ENCODE measurements around the gene NEDD8.

- TF ChIP-seq, protein P1, sequence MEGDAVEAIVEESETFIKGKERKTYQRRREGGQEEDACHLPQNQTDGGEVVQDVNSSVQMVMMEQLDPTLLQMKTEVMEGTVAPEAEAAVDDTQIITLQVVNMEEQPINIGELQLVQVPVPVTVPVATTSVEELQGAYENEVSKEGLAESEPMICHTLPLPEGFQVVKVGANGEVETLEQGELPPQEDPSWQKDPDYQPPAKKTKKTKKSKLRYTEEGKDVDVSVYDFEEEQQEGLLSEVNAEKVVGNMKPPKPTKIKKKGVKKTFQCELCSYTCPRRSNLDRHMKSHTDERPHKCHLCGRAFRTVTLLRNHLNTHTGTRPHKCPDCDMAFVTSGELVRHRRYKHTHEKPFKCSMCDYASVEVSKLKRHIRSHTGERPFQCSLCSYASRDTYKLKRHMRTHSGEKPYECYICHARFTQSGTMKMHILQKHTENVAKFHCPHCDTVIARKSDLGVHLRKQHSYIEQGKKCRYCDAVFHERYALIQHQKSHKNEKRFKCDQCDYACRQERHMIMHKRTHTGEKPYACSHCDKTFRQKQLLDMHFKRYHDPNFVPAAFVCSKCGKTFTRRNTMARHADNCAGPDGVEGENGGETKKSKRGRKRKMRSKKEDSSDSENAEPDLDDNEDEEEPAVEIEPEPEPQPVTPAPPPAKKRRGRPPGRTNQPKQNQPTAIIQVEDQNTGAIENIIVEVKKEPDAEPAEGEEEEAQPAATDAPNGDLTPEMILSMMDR (IDR thresholded peaks at IDR 0.05; ENCODE audit: extremely low read depth in 1 of 2, insufficient read depth in 1 of 2, low read depth in 1 of 2, low read length in 2 of 2), result no peak
- TF ChIP-seq POLR2A (IDR thresholded peaks at IDR 0.05; ENCODE audit: low read depth, low read length) (no peak), POLR2AphosphoS5 (IDR thresholded peaks at IDR 0.05; ENCODE audit: insufficient read depth, low read depth, low read length) (no peak), EZH2 (IDR thresholded peaks at IDR 0.05; ENCODE audit: borderline replicate concordance, low read depth, low read length, severe bottlenecking) (no peak)
Observed at GRCh38 chr14:24266344-24267244, 34.4 kb upstream of the NEDD8 start.

All from endothelial cell of umbilical vein (primary cell).